22Rv1 (cell line): ENCODE measurements around the gene MRPL3.

Experiments used
- ZFX ChIP-seq: fragments of 450-650 bp; IDR thresholded peaks from 2 replicates; pipeline ENCODE4 v1.6.1; 2017; ENCODE audit warnings: antibody characterized with exemption, borderline replicate concordance
- TF ChIP-seq, protein P1 (sequence below): fragments of 450-650 bp; IDR thresholded peaks from 2 replicates; pipeline ENCODE4 v1.5.1; 2017; ENCODE audit warnings: mild to moderate bottlenecking

DNA sequence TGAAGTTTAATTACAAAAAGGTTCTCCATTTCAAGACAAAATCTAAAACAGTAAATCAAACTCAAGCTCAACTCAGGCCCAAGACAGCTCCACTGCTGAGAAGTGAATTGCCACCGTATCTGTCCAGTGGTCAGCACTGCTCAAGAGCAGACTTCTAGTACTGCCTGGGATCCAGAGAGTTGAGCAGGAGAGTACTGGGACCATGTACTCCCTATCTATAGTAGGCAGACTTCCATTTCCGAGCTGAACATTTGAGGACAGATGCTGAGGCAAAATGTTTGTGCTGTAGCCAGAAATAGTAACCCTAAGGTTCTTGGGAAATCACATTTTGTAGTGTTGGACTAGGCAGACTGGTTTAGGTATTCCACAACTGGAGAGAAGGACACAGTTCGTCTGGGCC lies 44.1 kb downstream of the MRPL3 start:
- TF ChIP-seq, protein P1, sequence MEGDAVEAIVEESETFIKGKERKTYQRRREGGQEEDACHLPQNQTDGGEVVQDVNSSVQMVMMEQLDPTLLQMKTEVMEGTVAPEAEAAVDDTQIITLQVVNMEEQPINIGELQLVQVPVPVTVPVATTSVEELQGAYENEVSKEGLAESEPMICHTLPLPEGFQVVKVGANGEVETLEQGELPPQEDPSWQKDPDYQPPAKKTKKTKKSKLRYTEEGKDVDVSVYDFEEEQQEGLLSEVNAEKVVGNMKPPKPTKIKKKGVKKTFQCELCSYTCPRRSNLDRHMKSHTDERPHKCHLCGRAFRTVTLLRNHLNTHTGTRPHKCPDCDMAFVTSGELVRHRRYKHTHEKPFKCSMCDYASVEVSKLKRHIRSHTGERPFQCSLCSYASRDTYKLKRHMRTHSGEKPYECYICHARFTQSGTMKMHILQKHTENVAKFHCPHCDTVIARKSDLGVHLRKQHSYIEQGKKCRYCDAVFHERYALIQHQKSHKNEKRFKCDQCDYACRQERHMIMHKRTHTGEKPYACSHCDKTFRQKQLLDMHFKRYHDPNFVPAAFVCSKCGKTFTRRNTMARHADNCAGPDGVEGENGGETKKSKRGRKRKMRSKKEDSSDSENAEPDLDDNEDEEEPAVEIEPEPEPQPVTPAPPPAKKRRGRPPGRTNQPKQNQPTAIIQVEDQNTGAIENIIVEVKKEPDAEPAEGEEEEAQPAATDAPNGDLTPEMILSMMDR, result no peak
- TF ChIP-seq ZFX, result no peak
